A172 (cell line): ENCODE measurements around the gene CYTH4. TPM values are rescaled to one million over a fixed set of nuclear protein-coding genes. Genes with fewer than 3 reads are reported as not detected.
A peak's percentile ranks its signal among the peaks of the same experiment; 100 is the strongest.

ENCODE experiments used
- DNase-seq: peaks from one replicate; pipeline ENCODE4 v3.0.0-alpha.2; 2015; ENCODE audit warnings: low spot score
- total RNA-seq: library from RNA; depleted of rRNA; stranded (reverse); fragments of >200 nt; shearing (Covaris generic); gene quantifications from 2 replicates; pipeline ENCODE4 v1.2.3, GENCODE V29; 2014

CYTH4 gene
- total RNA-seq, 1 experiment from 2014 or later, result 0.43 TPM

DNA sequence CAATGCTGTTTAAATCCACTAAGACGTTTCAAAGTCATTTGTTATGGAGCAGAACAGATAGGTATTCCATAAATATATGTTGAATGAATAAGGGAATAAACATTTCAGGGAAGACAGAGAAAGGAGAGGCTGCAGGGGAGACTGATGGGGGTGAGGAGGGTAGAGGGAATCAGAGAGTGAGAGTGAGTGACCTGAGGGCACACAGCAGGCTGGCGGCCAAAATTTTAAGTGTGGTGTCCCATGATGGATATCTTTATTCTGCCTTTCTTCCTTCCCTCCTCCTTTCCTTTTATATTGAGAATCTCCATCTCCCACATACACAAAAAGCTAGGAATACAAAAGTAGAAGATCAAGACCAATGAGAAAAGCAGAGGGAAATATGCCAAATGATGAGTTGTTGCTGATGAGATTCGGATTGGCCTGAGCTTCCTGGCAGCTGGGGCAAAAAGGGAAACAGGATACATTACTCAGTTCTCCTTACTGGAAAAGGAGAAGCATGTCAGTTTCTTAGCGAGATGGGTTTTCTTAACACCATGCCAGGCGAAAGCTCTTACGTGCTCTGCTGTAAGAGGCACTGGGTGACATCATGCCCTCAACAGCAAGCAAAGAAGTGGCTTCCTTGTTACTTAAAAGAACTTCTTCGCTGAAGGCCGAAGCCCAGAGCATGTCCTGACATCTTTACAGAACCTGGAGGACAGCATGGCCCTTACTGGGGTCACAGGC, 11.2 kb upstream of the CYTH4 start:
- no peak for DNase-seq

GRCh38 chr22:37273126-37273845, 9.0 kb upstream of the CYTH4 start:
- DNase-seq, result peak; percentile 42

DNA sequence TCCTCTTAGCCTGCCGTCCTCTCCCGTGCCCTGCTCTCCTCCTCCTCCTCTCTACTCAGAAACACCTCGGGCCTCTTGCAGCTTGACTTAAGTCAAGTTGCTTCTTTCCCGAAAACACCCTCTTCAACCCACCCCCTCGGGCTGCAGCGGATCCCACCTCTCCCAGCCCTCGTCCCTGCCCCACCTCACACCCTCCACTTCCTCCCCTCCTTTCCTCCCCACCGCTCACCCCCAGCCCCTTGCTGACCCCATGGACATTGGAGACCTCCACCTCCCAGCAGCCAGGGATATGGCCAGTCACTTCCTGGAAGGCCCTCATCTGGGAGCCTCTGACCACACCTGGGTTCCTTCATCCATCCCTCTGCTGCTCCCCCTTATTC, 8.5 kb upstream of the CYTH4 start:
- no peak for DNase-seq

- no peak for DNase-seq
Measured at GRCh38 chr22:37274380-37274862, 7.9 kb upstream of the CYTH4 start.

DNA sequence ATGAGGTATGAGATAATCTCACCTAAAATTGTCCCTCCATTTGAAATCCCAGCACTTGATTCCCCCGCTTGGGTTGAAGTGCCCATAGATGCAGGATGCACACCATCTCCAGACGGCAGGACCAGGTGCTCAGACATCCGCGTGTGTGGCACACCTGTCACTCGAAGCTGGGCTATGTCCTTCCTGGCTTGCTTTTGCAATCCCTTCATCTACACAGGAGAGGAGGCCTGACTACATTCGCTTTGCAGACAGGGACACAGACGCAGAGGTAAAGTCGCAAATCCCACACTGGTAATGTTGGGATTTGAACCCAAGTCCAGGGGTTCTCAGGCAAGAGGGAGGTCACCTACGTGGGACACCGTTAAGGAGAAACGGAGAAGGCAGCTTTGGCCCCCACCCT, 7.2 kb upstream of the CYTH4 start:
- DNase-seq, result no peak

- DNase-seq, result no peak
Measured at GRCh38 chr22:37275622-37276021, 6.7 kb upstream of the CYTH4 start.

DNA sequence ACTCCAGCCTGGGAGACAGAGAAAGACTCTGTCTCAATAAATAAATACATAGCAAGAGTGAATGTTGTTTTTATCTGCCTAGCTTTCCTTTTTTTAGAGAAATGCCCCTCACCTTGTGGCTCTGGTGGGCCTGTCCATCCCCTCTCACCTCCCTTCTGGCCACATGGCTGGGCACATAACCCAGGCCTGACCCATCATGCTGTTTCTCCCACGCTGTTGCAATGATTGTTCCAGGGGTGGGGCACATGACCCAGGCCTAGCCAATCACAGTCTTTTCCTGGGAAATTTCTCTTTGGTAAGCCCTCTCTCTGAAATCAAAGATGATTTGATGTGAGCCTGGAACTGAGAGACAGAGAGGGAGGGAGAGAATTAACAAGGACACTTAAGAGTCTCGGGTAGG, 5.5 kb upstream of the CYTH4 start:
- DNase-seq, result no peak

- no peak for DNase-seq
Measured at GRCh38 chr22:37277384-37277783, 4.9 kb upstream of the CYTH4 start.

- no peak for DNase-seq
Measured at GRCh38 chr22:37278261-37278660, 4.0 kb upstream of the CYTH4 start.

- no peak for DNase-seq
Measured at GRCh38 chr22:37279331-37280181, 2.8 kb upstream of the CYTH4 start.

GRCh38 chr22:37280718-37281117, 1.6 kb upstream of the CYTH4 start:
- no peak for DNase-seq

DNA sequence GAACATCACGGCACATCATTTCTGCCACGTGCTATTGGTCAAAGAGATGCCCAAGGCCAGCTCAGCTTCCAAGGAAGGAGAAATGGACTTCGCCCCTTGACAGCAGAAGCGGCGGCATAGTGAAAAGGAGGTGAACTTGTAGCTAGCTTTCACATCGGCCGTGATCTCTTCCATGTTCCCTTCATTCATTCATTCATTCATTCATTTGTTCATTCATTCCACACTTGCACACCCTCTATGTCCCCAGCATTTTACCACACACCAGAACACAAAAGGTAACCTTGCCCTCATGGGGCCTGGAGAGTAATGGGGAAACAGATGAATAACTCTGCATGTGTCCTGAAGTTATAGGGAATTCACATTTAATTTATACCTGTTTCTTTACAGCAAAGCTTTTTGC, 1.1 kb upstream of the CYTH4 start:
- DNase-seq, result no peak

DNA sequence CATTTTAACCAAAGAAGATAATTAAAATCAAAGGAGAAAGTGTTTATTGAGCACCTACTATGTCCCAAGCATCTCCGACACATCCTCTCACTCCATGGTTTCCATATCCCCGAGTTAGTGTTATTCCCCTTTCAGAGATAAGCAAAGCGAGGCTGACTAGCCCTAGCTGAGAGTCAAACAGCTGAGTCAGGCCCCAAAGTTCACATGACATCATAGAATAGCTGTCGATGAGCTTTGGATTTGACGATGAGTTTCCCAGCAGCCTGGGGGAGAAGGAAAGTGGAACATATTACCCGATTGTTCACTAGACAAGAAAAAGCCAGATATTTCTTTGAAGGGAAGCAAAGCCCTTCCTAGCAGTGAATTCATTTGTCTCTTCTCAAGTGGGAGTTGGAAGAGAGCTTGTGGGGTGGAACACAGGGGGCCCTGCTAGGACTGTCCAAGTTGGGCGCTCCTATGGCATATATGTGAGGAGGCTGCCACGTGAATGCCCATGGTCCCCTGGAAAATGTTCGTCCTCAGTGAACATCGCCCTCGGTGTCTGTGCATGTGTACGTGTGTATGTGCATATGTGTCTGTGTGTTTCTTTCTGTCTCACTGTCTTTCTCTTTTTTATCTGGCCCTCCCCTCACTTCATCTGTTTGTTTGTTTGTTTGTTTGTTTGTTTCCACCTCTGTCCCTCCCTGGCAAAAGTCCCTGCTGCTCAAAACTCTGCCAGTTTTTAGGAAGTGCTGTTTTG, 493 bp upstream of the CYTH4 start:
- DNase-seq, result no peak

- DNase-seq, result no peak
Measured at GRCh38 chr22:37283393-37283937, 1.2 kb downstream of the CYTH4 start.

GRCh38 chr22:37284126-37284804, 2.0 kb downstream of the CYTH4 start:
- DNase-seq, result no peak

DNA sequence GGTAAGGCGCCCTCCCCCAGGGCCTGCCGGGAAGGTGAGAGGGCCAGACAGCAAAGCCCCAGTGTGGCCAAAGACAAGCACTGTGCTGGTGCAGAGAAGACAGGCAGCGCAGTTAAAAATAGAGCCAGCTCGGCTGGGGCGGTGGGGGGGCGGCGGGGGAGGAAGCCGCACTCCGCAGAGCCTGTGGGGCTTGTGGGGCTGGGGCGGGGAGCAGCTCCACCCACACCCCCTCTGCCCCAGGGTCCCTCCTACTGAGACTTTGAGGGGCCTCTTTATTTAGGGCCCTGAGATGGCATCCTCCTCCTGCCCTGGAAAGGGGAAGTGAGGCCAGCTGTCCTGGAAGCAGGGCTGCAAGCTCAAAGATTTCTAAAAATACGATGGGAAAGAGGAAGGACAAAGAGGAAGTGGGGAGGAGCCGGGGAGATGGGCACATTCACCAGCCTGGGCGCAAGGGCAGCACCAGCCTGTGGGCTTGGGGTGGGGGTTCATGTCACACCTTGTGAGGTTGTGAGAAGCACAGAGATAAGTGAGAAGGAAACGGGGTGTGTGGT, 2.6 kb downstream of the CYTH4 start:
- no peak for DNase-seq

- no peak for DNase-seq
Measured at GRCh38 chr22:37285937-37286336, 3.6 kb downstream of the CYTH4 start.

DNA sequence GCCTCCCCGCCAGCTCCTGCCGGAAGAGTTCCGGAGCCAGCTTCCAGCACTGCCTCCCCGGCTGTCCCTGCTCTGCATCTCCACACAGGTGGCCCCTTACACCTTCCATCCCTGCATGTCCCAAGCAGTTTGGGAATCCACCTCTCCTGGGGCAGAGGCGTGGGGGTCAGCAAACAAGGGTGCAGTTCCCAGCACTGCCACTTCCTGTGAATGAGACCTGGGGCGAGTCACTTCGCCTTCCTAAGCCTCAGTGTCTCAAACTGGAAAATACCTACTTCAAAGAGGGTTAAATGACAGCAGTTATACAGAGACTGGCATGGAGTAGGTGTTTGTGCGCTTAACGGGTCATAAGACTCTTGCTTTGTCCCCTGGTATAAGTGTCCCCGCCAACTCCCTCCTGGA, 5.2 kb downstream of the CYTH4 start:
- DNase-seq, result no peak

- no peak for DNase-seq
Measured at GRCh38 chr22:37288521-37288920, 6.2 kb downstream of the CYTH4 start.

DNA sequence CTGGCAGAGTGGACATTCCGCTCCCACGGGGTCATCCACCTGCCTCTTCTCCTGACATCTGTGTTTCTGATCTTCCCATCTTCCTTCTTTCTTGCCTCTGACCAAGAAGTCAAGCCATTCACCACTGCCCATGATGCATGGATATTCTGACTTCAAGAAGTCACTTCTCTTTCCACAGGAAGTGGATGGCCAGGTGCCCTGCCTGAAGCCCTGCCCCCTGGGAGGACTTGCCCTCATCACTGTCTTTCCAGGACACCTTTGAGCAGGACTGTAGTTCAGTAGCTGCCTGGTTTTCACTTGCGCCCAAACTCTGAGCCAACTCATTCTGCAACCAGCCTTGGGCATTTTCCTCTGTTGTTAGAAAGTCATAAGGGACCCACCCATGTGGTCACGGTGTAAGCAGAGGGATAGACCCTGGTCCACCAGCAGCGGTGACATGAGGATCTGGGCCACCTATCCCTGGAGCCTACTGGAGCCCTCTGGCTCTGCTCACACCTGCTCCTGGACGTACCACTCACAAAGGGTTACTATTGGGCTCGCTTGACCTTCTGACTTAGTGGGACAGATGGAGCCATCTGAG, 6.9 kb downstream of the CYTH4 start:
- no peak for DNase-seq
